GM19099 (cell line): ENCODE results near the gene BIN1.

Experiments used
- POLR2A ChIP-seq: IDR thresholded peaks from 3 replicates; pipeline ENCODE4 v1.6.1; 2011; ENCODE audit warnings: low read depth; ENCODE audit not compliant: insufficient read length; ENCODE audit errors: extremely low read depth

The BIN1 gene

DNA sequence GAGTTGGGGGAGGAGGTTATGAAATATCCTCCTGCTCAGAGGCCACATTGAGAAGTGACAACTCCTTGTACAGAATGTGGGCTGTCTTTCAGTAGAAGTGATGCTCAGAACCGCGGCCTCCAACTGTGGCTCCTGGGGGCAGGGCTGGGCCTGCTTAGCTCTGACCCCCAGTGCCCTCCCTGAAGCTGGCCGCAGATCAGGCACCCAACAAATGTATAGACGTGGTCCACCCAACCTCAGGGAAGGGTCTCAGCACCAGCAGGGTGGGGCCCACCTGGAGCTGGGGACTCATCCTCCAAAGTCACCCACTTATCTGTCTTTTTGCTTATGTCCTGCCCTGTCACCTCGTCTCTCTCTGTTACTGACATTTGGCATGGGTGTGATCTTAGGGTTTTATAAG, 11.1 kb upstream of the BIN1 start:
- TF ChIP-seq POLR2A: no peak

DNA sequence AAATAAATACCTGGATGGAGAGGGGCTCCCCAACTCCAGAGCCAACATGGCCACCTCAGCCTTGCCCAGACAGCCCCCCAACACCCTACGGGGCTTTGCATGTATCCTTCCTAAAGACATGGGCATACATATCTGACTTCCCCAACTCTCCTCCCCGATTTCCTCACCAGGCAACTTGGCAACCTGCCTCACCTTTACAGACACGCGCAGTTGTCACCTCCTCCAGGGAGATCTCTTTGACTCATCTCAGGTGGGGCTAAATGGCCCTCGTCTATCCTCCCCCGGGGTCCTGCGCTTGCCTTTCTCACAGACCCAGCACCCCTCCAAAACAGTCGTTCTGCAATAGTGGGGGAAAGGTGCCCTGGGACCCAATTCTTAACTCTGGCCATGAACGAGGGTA, 10.6 kb upstream of the BIN1 start:
- TF ChIP-seq POLR2A: no peak

DNA sequence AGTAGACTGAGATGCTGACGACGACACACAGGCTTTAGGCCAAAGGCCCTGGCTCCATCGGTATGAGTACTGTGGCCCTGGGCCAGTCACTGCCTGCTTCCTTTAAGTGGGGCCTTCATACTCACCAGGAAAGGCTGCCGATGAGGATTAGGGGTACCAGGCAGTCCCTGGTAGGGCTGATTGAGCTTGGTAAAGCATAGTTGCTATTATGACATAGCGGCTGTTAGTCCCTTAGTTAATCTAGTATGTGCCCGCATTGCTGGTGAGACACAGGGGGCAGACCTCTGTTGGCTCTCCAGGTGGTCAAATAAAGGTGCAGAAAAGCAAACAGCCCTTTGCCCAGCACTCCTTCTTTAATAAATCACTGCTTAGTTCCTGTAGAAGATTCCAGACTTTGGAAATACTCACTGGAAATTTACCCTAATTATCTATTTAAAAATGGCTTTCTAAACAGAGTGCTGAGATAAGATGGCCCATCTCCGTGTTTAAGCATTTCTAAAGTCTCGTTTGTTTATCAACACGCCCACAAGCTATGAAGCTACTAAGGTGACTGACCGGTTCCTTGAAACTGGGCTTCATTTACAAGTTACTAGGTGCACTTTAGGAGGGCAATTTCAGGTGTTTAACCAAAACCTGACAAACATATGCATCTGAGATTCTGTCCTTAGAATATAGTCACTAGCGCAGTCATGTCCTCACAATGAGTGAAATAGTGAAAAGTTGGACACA, 8.7 kb upstream of the BIN1 start:
- no peak for TF ChIP-seq POLR2A

DNA sequence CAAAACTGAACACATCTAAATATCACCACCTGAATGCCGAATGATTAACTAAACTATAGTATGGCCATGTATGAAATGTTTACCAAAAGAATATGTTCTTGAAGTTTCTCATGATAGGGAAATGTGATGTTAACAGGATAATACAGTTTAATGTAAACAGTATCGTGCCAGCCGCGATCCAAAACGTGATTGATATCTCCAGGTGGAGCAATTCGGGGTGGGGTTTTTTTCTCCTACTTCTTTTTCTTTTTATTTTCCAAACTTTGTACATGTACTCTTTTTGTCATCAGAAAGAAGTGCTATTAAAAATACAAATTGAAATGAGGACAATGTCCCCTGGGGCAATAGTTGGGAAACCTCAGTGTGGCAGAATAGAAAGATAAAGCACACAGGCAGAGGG, 4.0 kb upstream of the BIN1 start:
- no peak for TF ChIP-seq POLR2A

DNA sequence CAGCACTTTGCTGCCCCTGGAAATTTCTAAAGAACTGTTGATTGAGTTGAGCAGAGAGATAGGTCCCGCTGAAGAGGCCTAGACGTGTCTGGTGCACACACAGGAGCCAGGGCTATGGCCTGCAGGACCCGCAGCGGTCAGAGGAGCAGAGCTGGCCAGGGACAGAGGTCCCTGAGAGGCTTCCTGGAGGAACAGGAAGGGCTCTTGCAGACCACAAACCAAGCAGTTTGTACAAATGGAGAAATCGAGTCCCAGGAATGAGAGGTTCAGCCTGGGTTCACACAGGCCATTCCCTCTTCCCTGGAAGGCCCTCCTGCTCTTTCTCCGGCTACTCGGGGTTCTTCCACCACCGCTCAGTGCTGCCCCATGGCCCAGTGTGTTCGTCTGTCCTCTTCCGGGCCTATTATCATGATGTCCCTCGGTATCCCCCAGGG, 1.2 kb upstream of the BIN1 start:
- TF ChIP-seq POLR2A: no peak

DNA sequence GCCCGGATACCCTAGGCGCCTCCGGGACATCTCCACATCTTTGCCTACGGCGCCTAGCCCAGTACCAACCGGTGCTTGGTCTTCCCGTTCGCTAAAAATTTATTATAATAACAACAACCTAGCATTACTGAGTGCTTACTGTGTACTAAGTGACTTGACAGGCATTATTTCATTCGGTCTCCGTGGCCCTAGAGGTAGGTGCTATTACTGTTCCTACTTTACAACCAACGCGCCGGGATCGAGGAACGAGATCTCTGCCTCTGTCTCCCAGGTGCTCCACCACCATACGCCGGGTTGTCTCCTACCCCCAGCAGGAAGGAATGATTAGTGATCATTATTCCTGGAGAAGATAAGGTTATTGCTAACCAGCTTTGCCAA, 657 bp upstream of the BIN1 start:
- TF ChIP-seq POLR2A: no peak

DNA sequence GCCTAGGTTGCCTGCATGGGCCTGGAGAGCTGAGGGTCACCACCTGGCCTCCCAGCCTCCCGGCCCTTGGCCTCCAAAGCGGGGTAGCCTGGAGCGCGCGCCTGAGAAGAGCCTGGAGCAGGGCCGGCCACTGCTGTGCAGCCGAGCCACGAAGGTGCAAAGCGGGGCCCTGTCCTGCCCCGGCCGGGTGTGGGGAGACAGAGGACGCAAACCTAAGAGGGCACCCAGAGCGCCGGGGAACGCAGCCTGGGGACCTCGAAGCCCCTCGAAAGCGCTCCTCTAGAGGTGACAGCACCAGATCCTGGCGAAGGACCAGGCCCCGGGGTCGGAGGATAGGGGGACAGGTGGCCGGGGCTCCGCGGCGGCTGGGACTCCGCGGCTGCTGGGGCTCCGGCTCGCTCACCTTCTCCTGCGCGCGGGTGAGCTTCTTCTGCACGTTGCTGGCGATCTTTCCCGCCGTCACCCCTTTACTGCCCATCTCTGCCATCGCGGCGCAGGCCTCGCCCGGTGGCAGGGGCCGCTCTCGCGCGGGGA, 430 bp downstream of the BIN1 start:
- no peak for TF ChIP-seq POLR2A

DNA sequence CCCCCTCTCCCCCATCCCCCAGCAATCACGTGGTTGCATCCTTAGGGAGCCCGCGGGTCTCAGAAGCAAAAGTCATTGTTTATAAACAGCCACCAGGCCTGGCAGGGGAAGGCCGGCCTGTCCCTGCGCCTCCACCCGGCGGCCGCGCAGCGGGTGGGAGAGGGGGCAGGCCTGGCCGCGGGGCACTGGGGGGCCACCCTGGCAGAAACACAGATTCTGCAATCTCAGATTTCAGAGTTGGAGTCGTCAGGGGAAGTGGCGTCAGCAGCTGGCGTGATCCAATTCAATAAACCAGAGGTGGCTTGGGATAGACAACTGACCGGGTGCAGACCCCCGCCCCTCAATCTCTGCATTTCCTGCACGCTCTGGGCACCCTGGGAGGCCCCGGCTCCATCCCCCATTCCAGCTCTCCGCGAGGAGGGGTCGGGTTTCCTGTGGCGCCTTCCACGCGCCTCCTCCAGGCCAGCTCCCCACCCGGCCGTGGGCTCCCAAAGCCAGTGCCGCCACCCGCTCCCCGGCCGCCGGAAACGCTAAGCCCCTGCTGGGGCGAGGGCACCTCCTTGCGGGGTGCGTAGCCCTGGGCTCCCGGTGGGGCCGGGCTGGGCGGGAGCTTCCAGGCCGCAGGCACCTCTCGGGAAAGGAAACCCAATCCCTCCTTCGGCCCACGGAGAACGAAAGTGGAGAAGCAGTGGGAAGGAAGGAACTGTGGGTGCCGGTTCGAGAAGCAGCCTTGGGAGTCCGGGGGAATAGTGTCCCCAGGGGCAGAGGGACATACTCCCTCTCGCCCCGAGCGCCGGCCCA, 1.1 kb downstream of the BIN1 start:
- TF ChIP-seq POLR2A: no peak

DNA sequence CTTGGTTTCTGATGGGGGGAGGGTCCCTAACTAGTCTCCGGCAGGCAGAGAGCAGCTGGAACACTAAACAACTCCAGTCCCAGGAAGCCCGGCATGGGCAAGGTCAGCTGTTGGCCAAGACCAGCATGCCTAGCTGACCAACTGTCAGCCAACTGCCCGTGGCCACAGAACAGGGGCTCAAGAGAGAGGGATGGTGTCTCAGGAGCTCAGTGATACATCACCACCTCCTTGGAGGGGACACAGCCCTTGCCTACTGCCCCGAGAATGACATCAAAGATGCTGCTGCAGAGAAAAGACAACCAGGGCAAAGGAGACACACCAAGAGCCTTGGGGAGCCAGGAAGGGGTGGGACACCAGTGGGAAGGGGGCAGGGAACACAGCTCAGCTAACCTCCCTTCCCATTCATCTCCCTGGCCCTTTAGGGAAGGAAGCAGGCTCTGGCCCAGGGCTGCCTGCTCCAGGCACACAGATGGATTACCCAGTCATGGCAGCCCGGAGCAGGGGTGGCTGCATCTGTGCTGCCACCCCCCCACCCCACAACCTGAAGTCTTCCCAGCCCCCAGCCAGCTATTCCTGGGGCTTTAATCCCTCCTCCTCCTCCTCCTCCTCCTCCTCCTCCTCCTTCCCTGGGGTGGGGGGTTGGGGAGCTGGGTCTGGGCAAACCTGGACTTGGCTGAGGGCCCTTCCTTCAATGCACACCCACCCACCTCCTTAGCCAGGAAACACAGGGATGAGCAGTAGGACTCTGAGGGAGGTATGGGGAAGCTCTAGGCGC, 1.9 kb downstream of the BIN1 start:
- no peak for TF ChIP-seq POLR2A

DNA sequence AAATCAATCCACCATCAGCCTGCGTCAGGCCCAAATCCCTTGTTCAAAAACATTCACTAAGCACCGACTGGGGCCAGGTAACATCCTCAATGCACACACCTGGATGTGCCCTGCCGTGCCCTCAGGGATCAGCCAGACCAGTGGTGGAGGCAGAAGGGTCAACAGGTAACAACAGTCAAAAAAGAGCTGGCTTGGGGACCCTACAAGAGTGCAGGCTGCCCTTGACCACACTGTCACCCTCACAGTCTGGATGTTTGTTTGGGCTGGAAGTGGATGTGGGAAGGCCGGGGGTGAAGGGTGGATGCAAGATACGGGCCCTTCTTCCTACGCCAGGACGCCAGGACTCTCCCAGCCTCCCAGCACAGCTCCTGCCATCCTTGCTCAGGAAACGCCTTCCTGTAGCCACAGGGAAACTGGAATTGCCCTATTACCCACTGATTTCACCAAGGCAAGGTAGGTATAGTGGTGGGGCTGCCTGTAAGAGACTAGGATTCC, 2.7 kb downstream of the BIN1 start:
- TF ChIP-seq POLR2A: no peak

DNA sequence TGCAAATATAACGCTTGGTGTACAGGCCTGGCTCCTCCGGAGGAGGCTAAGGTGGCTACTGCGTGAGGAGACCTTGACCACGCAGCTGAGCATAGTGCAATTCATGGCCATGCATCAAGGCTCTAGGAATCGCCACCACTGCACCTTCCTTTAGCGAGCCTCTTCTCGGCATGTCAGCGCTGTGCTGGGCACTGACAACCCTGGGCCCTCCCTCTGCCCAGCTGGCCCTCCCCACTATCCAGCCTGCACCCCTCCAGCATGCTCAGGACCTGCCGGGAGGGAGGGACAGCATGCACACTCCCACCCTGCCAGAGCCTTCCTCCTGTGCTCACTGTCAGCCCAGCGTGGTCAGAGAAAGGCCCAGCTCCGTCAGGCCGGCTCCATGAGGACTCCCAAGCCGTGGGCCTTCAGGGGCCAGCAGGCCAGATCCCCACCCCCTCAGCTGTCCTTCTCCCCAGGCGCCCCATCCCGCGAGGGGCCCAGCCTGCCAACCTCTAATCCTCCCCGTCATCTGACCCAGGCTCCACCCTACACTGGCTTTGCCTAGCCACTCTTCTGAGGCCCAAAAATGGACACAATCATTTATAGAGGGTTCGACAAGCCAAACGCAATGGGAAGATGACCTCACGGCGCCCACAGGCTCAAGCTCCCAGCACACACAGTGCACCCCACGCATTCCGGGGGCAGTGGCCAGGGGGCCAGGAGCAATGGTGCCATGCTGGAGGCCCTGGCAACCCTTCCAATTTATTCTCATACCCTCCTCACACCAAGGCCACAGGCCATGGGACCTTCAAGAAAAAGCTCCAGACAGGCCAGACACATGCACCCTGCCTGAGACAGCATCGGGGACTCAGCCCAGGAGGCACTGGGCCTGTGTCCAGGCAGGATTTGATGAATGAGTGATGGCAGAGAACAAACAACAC, 3.5 kb downstream of the BIN1 start:
- TF ChIP-seq POLR2A: no peak

DNA sequence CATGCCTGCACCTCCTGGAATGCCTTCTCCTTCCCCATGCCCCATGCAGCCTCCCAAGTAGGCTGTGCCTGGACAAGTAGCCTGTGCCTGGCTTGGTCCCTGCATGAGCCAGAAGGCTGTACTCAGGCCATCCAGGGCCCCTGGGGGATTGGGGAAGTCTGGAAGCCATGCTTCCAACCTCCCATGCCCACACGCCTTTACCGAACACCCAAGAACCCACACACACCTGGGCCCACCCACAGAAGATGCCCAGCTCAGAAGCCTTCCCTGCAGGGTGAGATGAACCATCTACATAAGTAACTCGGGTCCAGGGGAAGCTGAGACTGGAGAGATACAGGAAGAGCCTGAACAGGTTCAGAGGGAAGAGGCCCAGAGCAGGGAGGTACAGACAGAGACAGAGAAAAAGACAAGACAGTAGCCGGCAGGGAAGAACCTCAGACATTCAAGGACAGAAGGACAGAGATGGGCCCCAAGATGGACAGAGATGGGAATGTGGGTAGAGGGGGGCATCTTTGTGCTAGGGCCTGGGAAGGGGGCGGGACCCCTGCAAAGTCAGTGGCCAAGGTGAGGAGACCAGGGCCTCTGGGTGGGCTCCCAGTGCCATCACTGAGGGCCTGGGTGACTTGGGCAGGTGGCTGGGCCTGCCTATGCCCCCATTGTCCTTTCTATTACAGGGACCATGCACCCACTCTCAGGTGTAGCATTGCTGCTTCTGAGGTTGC, 4.3 kb downstream of the BIN1 start:
- no peak for TF ChIP-seq POLR2A

DNA sequence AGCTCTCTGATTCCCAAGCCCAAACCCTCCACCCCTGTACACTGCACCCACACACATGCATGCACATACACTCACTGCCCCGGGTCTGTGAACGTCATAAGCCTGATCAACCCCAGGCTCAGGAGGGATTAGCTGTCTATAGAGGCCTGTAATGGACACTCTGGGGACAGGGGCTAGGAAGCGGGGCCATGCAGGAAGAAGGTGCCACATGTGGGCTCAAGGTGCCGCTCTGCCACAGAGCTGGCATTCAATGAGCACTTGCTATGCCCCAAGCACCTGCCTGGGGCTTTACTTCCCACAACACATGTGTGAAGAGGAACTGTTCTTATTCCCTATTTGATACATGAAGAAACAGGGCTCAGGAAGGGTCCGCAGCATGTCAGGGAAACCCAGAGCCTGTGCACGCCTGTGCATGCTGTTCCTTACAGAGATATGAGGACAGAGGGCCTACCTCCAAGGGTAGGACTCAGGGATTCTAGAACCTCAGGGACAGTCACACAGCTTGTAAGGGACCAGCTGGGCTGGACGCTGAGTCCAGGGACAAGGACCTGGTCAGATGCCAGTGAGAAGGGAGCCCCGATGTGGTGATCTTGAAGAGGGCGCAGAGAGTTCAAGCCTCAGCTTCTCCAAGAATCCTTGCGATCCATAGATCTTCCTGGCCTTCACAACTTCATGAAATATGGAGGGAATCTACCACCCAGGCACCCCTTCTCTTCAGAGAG, 5.0 kb downstream of the BIN1 start:
- no peak for TF ChIP-seq POLR2A
